HL-60 (cell line): Measurements from ENCODE around the gene SETD7.

Source experiments
- GABPA ChIP-seq: IDR thresholded peaks from 2 replicates; pipeline ENCODE4 v1.6.1; 2012; ENCODE audit warnings: low read depth
- POLR2AphosphoS5 ChIP-seq: IDR thresholded peaks from 2 replicates; pipeline ENCODE4 v1.6.1; 2012; ENCODE audit warnings: low read depth
- TF ChIP-seq, protein P1 (sequence below): IDR thresholded peaks from 2 replicates; pipeline ENCODE4 v1.6.1; 2012; ENCODE audit warnings: low read depth; ENCODE audit not compliant: insufficient replicate concordance
- TF ChIP-seq, protein P2 (sequence below): IDR thresholded peaks from one replicate; pipeline ENCODE4 v1.5.1; 2011; ENCODE audit warnings: low read length, control low read depth, inconsistent platforms; ENCODE audit not compliant: insufficient read depth

DNA sequence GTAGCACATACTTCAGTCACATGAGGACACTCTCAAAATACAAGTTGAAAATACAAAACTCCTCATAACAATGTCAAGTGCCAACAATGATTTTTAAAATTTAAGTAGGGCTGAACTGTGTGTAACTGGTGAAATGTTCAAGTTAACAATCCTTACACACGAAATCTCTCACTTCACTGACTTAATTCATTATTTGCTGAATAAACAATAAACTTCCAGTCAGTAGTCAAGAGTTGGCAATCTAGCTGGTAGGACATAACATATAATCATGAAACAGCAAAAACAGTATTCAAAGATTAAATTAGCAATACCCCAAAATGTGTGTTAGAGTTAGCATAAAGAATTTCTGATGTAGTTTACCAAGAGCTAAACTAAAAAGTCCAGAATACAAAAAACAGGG lies 104.0 kb downstream of the SETD7 start:
- no peak for TF ChIP-seq GABPA
- TF ChIP-seq, protein P1, sequence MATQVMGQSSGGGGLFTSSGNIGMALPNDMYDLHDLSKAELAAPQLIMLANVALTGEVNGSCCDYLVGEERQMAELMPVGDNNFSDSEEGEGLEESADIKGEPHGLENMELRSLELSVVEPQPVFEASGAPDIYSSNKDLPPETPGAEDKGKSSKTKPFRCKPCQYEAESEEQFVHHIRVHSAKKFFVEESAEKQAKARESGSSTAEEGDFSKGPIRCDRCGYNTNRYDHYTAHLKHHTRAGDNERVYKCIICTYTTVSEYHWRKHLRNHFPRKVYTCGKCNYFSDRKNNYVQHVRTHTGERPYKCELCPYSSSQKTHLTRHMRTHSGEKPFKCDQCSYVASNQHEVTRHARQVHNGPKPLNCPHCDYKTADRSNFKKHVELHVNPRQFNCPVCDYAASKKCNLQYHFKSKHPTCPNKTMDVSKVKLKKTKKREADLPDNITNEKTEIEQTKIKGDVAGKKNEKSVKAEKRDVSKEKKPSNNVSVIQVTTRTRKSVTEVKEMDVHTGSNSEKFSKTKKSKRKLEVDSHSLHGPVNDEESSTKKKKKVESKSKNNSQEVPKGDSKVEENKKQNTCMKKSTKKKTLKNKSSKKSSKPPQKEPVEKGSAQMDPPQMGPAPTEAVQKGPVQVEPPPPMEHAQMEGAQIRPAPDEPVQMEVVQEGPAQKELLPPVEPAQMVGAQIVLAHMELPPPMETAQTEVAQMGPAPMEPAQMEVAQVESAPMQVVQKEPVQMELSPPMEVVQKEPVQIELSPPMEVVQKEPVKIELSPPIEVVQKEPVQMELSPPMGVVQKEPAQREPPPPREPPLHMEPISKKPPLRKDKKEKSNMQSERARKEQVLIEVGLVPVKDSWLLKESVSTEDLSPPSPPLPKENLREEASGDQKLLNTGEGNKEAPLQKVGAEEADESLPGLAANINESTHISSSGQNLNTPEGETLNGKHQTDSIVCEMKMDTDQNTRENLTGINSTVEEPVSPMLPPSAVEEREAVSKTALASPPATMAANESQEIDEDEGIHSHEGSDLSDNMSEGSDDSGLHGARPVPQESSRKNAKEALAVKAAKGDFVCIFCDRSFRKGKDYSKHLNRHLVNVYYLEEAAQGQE: no peak
- TF ChIP-seq, protein P2, sequence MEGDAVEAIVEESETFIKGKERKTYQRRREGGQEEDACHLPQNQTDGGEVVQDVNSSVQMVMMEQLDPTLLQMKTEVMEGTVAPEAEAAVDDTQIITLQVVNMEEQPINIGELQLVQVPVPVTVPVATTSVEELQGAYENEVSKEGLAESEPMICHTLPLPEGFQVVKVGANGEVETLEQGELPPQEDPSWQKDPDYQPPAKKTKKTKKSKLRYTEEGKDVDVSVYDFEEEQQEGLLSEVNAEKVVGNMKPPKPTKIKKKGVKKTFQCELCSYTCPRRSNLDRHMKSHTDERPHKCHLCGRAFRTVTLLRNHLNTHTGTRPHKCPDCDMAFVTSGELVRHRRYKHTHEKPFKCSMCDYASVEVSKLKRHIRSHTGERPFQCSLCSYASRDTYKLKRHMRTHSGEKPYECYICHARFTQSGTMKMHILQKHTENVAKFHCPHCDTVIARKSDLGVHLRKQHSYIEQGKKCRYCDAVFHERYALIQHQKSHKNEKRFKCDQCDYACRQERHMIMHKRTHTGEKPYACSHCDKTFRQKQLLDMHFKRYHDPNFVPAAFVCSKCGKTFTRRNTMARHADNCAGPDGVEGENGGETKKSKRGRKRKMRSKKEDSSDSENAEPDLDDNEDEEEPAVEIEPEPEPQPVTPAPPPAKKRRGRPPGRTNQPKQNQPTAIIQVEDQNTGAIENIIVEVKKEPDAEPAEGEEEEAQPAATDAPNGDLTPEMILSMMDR: no peak
- TF ChIP-seq POLR2AphosphoS5: no peak
